Thoracic aorta (tissue), 2 donors: ENCODE data around the gene TNPO3. TPM values are rescaled to one million over a fixed set of nuclear protein-coding genes. Genes with fewer than 3 reads are reported as not detected.

Experiments
- ATAC-seq: fragments of 150-250 bp; one replicate; pipeline ENCODE4 v1.8.0; 2017; ENCODE audit warnings: low read depth; ENCODE audit not compliant: insufficient number of reproducible peaks, low FRiP score
- DNase-seq: peaks from one replicate; pipeline ENCODE4 v3.0.0-alpha.2; 2020; ENCODE audit warnings: low spot score
- H3K27ac ChIP-seq, 2 donors: fragments of 200-600 bp; sonication (generic); 1 replicate in 1 of 2; 2 replicates in 1 of 2; pipeline ENCODE4 v1.5.1; 2016; ENCODE audit warnings: mild to moderate bottlenecking in 2 of 2, moderate library complexity in 2 of 2
- H3K27me3 ChIP-seq: fragments of 200-600 bp; sonication (generic); replicated peaks from 2 replicates; pipeline ENCODE4 v1.6.0; 2016; ENCODE audit warnings: mild to moderate bottlenecking; ENCODE audit not compliant: insufficient read depth
- H3K36me3 ChIP-seq: fragments of 200-600 bp; sonication (generic); one replicate; pipeline ENCODE4 v1.5.1; 2016
- H3K4me1 ChIP-seq, 2 donors: fragments of 200-600 bp; sonication (generic); 1 replicate in 1 of 2; 2 replicates in 1 of 2; pipeline versions ENCODE4 v1.5.1 to v1.6.0; 2016; ENCODE audit warnings: low read depth in 2 of 2, mild to moderate bottlenecking in 1 of 2; ENCODE audit not compliant: control insufficient read depth in 1 of 2
- H3K4me3 ChIP-seq: fragments of 200-600 bp; sonication (generic); 2 replicates; pipeline ENCODE4 v1.5.1; 2016; ENCODE audit warnings: mild to moderate bottlenecking
- H3K9me3 ChIP-seq: fragments of 200-600 bp; sonication (generic); 2 replicates; pipeline ENCODE4 v1.5.1; 2016
- CTCF ChIP-seq: fragments of 200-600 bp; sonication (generic); IDR thresholded peaks from one replicate; pipeline ENCODE4 v1.5.1; 2019; ENCODE audit warnings: antibody characterized with exemption
- total RNA-seq, 2 donors: library from RNA; depleted of rRNA; stranded (reverse); fragments of >200 nt; gene quantifications; one replicate each; pipeline versions ENCODE4 v1.1.0 to v1.2.3, GENCODE V29; 2016

TNPO3 gene
- total RNA-seq, 2 donors from 2014 or later: 28.6 to 29.5 TPM

- ATAC-seq (no peak), DNase-seq (no peak)
- H3K36me3 ChIP-seq: peaks cover 17% of the 10 kb centered on the region
- no peaks in the 10 kb centered on the region for H3K9me3 ChIP-seq
- no peaks in the 10 kb centered on the region for H3K27me3 ChIP-seq
- H3K27ac ChIP-seq: no peak overlapping the region
- H3K4me3 ChIP-seq: no peak overlapping the region
- TF ChIP-seq CTCF: no peak
- H3K4me1 ChIP-seq: peaks cover 3 to 4% of the 10 kb centered on the region in 2 donors
These were observed 17.3 kb downstream of the TNPO3 start for GRCh38 chr7:129037585-129037984.

- DNase-seq (no peak), ATAC-seq (no peak)
- Histone ChIP-seq H3K27ac (no peak overlapping the region), H3K4me1 (peaks cover 0 to 7% of the 10 kb centered on the region in 2 donors), H3K9me3 (no peaks in the 10 kb centered on the region), H3K36me3 (peaks cover 3% of the 10 kb centered on the region), H3K4me3 (no peak overlapping the region), H3K27me3 (no peaks in the 10 kb centered on the region)
- TF ChIP-seq CTCF: no peak
These were observed 22.9 kb downstream of the TNPO3 start for GRCh38 chr7:129032017-129032416.

- ATAC-seq (no peak), DNase-seq (no peak)
- no peak for TF ChIP-seq CTCF
- Histone ChIP-seq H3K4me1 (peaks cover 0 to 7% of the 10 kb centered on the region in 2 donors), H3K27me3 (no peaks in the 10 kb centered on the region), H3K9me3 (no peaks in the 10 kb centered on the region), H3K27ac (no peak overlapping the region), H3K4me3 (no peak overlapping the region), H3K36me3 (peaks cover 3% of the 10 kb centered on the region)
These were observed 24.5 kb downstream of the TNPO3 start for GRCh38 chr7:129030440-129030839.

- H3K36me3 ChIP-seq: no peaks in the 10 kb centered on the region
- no peak overlapping the region for H3K4me3 ChIP-seq
- no peak for TF ChIP-seq CTCF
- peaks cover 0 to 3% of the 10 kb centered on the region in 2 donors for H3K4me1 ChIP-seq
- H3K9me3 ChIP-seq: no peaks in the 10 kb centered on the region
- DNase-seq (no peak), ATAC-seq (no peak)
- H3K27me3 ChIP-seq: no peaks in the 10 kb centered on the region
- H3K27ac ChIP-seq: no peak overlapping the region
These were observed 30.8 kb downstream of the TNPO3 start for GRCh38 chr7:129024125-129024524.

- no peak for ATAC-seq
- Histone ChIP-seq H3K27me3 (no peaks in the 10 kb centered on the region), H3K36me3 (no peaks in the 10 kb centered on the region), H3K4me1 (no peaks in the 10 kb centered on the region), H3K4me3 (no peak overlapping the region), H3K9me3 (no peaks in the 10 kb centered on the region), H3K27ac (no peak overlapping the region)
- no peak for TF ChIP-seq CTCF
- DNase-seq: no peak
These were observed 33.3 kb downstream of the TNPO3 start for GRCh38 chr7:129021656-129022055.
